ENCODE measurements around the gene NR6A1.

DNA sequence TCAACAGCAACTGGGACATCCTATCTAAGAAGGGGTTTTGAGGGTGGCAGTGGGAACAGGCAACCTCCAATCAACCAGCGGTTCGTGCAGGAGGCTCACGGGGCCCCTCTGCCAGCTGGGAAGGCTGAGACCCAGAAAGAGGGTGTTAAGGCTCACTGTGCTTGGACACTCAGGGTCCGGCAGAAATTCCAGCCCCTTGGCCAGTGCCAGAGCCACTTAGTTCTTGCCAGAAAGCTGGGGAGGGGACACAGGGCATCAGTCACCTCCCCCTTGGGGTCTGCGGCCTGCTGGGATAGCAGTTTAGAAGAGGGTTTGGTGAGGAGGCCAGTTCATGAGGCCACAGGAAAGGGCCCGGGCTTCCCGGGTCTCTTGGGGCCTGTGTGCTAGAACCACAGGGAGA is 300.4 kb downstream of the NR6A1 start:
- TF ChIP-seq EP300 (IDR thresholded peaks at IDR 0.05): no peak
- TF ChIP-seq, protein P1, sequence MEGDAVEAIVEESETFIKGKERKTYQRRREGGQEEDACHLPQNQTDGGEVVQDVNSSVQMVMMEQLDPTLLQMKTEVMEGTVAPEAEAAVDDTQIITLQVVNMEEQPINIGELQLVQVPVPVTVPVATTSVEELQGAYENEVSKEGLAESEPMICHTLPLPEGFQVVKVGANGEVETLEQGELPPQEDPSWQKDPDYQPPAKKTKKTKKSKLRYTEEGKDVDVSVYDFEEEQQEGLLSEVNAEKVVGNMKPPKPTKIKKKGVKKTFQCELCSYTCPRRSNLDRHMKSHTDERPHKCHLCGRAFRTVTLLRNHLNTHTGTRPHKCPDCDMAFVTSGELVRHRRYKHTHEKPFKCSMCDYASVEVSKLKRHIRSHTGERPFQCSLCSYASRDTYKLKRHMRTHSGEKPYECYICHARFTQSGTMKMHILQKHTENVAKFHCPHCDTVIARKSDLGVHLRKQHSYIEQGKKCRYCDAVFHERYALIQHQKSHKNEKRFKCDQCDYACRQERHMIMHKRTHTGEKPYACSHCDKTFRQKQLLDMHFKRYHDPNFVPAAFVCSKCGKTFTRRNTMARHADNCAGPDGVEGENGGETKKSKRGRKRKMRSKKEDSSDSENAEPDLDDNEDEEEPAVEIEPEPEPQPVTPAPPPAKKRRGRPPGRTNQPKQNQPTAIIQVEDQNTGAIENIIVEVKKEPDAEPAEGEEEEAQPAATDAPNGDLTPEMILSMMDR (IDR thresholded peaks at IDR 0.05): no peak
- no peak for TF ChIP-seq POLR2A (IDR thresholded peaks at IDR 0.05; ENCODE audit: low read depth)
- TF ChIP-seq POLR2AphosphoS5 (IDR thresholded peaks at IDR 0.05): no peak

Measured in esophagus muscularis mucosa (tissue), 4 donors.